Measurements from ENCODE around the gene LRMDA.

DNA sequence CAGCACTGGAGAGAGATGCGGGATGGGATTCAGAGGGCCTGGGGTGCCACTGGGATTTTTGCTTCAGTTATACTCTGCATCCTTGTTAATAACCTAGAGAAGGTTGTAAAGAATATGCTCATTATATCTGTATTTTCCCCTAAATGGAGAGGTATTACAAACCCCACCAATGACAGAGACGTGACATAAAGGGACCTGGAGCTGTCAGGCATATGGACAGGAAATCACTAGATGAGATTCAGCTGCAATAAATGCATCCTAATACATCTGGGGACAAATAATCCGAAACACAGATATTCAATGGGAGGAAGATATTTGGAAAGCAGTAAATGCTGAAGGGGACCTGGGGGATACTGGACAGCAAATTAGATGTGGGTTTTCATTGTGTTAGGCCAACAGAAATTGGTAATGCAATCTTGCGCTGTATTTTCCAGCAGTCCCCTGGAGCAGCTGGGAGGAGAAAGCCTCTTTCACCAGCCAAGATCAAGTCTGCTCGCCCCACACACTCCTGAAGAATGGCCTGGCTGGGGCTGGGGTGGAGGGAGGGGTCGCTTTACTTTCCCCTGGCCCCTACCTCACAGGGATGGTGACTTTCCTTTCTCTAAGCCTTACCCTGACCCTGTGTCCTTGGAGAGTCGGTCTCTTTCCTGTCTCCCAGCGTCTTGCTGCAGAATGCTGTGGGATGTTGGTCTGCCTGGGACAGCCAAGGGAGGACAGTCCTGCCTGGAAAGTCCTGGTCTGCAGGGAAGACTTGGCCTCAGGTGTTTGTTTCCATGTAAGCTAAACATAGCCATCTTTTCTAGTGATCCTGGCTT, 653.8 kb downstream of the LRMDA start:
- TF ChIP-seq, protein P1, sequence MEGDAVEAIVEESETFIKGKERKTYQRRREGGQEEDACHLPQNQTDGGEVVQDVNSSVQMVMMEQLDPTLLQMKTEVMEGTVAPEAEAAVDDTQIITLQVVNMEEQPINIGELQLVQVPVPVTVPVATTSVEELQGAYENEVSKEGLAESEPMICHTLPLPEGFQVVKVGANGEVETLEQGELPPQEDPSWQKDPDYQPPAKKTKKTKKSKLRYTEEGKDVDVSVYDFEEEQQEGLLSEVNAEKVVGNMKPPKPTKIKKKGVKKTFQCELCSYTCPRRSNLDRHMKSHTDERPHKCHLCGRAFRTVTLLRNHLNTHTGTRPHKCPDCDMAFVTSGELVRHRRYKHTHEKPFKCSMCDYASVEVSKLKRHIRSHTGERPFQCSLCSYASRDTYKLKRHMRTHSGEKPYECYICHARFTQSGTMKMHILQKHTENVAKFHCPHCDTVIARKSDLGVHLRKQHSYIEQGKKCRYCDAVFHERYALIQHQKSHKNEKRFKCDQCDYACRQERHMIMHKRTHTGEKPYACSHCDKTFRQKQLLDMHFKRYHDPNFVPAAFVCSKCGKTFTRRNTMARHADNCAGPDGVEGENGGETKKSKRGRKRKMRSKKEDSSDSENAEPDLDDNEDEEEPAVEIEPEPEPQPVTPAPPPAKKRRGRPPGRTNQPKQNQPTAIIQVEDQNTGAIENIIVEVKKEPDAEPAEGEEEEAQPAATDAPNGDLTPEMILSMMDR (IDR thresholded peaks at IDR 0.05), result no peak
- TF ChIP-seq POLR2A (IDR thresholded peaks at IDR 0.05) (no peak), POLR2AphosphoS5 (IDR thresholded peaks at IDR 0.05) (no peak)
